ENCODE measurements around the gene MTMR2.
"Not testable (repeated sequence)": the region's sequence is repeated elsewhere in the genome, so short reads cannot be mapped to it uniquely, and the experiment has no call there.

MTMR2 gene

DNA sequence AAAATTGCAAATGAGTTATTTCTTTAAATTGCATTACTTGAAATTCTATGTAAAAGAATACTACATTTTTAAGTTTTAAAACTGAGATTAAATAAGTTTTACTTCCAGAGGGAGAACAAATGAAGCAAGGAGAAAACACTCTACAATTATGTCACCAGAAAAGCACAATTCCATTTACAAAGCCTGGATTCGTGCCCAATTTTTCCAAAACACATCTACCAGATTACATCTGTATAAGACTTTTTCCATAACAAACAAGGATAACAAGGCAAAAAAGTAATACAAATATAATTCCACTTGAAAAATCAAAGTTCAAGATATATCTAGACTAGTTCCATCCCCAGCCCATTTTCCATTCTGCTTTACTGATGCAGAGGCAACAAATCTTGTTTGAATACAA, 40.5 kb downstream of the MTMR2 start:
- no peak for DNase-seq

DNA sequence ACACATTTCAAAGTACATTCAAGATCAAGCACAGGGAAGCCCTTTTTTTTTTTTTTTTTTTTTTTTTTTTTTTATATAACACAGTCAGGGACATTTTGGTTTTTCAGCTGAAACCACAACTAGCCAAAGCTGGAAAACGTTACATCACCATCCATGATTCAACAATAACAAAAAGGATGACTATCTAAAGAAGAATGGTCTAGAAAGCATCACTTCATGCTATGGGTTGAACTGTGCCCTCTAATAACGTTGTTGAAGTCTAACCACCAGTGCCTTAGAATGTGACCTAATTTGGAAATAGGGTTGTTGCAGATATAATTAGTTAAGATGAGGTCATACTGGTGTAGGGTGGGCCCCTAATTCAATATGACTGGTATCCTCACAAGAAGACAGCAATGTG, 46.6 kb downstream of the MTMR2 start:
- DNase-seq: no peak

DNA sequence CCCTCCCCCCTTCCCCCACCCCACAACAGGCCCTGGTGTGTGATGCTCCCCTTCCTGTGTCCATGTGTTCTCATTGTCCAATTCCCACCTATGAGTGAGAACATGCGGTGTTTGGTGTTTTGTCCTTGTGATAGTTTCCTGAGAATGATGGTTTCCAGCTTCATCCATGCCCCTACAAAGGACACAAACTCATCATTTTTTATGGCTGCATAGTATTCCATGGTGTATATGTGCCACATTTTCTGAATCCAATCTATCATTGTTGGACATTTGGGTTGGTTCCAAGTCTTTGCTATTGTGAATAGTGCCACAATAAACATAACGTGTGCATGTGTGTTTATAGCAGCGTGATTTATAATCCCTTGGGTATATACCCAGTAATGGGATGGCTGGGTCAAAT, 53.0 kb downstream of the MTMR2 start:
- DNase-seq: not testable (repeated sequence)

DNA sequence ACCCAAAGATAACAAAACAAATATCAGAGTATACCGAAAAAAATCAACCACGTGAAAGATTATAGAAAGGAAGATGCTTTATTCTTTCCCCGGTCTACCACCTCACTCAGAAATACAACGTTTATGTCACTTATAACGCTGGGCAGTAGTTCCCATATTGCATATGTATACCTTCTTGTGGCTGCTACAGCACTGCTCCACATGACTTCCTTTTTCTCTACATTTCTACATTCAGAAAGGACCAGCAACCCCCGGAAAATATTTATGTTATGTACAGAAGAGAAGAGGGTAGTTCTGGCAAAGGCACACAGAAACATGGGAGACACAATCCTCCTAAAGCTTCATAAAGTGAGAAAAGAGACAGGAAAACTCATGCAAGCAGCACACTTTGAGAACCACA, 56.8 kb downstream of the MTMR2 start:
- DNase-seq: no peak

DNA sequence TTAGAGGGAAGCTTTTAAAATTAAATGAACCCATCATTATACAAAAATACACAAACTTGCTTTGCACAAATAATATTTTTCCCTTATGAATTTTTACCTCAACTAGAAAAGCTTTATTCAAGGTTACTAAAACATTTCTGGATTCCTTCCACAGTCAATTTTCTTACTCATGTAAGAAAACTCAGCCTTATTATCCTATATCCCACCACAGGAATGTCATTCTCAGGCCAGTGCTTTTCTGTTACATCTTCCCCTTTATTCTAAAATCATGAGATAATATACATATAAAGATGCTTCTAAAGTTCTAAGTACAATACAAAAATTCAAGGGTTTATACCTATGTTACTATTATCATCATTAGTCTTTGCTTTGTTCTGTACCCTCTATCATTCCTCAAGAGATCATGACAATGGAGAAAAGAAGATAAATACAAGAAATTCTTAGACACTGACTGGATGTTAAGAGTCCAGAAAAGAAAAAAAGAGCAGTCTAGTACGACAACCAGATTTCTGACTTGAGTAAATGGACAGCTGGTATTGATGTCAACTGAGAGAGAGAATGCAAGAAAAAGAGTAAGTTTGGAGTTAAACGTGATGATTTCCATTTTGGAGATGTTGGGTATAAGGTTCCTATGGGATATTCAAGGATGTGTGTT, 60.3 kb downstream of the MTMR2 start:
- no peak for DNase-seq

DNA sequence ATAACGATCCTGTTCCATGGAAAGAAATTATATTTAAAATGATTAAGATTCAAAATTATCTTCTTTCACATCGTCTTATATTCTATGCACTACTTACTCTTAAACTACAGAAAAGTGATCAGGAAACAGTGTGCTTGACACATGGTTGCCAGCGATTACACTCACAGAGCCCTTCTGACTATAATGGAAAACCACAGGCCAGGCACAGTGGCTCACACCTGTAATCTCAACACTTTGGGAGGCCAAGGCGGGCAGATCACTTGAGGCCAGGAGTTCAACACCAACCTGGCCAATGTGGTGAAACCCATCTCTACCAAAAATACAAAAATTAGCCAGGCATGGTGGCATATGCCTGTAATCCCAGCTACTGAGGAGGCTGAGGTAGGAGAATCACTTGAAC, 63.9 kb downstream of the MTMR2 start:
- not testable (repeated sequence) for DNase-seq

DNA sequence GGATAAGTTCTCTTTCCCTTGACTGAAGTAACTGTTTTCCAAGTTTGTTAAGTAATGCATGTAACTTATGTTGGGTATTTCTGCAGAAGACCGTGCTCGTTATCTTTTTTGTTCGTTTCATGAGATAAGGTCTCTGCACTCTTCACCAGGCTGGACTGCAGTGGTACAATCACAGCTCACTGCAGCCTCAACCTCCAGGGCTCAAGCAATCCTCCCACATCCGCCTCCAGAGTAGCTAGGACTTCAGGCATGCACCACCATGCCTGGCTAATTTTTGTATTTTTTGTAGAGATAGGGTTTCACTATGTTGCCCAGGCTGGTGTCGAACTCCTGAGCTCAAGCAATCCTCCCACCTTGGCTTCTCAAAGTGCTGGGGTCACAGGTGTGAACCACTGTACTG, 69.5 kb downstream of the MTMR2 start:
- DNase-seq: not testable (repeated sequence)

DNA sequence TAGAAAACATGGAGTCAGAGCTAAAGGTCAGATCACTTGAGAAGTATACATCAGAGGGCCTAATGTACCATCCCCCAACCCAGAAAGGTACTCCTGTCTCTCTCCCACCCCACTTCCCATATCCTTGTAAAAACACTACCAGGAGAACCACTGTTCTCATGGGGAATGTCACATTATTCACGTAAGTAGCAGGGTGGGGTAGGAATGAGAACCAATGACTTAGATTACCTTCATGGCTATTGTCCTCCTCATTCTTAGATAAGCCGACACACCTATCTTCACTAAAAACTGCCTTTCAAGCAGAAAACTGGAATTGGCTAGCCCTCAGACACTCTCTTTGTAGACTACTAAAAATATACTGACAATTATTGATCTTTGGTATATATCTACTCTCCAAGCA, 70.0 kb downstream of the MTMR2 start:
- no peak for DNase-seq

DNA sequence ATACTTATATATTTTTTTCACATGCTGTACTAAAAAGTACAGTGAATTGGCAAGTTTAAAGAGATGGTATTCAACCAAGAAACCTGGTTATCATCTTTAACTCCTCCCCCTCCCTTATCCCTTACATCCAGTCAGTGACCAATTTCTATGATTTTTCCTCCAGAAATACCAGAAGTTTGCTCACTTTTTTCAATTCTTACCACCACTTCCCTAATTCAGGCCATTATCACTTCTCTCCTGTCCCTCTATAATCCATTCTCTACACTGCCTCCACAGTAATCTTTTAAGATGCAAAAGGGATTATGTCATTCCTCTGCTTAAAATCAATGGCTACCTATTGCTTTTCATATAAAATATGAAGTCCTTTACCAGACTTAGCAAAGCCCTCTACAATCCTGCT, 70.8 kb downstream of the MTMR2 start:
- DNase-seq: no peak

DNA sequence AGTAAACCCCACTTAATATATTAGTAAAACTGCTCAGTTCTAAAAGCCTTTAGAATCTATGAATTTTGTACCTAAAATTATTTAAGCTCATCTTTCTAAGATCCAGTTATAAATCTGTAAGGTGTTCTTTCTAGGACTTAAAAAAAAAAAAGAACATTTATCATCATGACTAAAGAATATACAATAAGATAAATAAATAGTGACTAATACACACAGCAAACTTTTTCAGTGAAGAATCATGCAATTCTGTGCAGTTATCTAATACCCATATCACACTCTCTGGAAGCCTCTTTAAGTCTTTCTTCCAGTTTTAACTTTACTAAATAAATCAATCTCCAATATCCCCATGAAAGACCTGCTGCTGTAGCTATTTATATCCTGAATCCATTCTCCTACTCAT, 73.8 kb downstream of the MTMR2 start:
- no peak for DNase-seq

DNA sequence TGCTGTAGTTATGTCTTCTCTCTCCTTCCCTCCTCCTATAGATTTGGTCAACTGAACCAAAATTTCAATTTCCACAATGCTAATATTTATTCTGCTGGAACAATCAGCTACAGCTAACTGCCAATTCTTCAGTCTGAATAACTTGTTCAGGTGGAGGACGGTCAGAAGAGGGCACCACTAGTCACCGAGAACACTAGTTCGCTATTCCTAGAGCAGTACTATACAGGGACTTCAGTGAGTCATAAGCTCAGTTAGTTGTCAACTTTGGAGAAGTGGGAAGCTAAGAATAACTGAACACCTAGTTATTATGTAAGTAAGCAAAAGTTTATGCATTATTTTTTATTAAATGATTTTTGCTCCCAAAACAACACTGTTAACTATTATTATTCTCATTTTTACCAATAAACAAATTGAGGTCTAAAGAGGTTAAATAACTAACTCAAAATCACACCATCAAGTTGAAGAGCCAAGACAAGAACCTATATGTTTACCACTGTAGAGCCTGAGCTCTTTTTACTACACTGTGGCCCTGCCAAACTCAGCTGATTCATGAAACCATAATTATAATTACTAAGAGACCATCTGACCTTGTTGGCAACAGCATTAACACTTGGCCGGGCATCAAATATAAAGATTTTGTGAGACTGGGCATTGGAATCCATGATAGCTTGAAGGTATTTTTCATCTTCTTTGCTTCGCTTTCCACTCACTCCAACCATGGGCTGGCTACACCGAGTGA, 74.7 kb downstream of the MTMR2 start:
- DNase-seq: peak; percentile 23 to 35

DNA sequence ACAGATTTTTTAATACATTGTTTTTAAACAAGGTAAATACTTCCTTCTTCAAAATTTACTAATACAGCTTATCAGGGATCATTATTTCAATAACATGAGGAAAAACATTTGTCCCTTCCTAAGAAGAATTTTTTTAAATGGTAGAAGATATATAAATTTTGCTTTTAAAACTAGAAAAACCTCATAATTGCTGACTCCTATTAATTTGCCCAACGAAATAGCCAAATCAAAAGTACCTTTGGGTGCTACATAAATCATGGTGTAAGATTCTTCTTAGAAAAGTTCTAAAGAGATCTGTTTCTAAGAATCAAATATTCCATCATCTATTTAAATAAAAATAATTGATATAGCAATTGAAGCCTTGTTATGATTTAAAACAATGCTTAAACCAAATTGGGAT, 78.7 kb downstream of the MTMR2 start:
- DNase-seq: no peak

DNA sequence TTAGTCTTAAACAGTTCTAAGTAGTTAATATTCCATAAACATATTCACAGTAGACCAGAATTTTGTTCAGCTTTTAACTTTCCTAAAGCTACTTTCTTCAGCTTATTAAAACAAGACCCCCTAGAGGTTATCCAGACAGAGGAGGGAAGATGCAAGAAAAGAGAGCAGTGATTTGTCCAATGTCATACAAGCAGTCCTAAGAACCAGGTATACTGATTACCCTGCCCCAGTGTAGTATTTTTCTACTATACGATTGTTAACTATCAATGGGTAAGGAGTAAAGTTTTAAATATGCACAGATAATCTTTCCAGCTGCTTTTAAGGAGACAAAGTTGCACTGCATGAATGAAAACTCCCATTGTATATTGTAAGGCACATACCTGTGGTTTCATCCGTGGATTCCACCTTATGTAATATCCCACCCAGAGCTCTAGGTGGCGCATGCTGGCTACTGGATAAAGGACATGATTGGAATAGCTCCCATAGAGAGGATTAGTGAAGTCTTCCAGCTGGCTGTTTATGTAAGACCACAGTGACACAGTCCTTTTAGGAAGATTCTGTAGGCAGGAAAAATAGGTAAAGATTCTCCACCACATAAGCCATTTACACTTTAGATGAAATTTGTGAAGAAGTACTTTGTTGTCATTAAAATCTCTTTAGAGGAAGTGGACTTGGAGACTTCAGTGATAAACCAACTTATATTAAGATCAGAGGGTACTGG, 88.0 kb downstream of the MTMR2 start:
- peak; percentile 51 to 66 for DNase-seq

DNA sequence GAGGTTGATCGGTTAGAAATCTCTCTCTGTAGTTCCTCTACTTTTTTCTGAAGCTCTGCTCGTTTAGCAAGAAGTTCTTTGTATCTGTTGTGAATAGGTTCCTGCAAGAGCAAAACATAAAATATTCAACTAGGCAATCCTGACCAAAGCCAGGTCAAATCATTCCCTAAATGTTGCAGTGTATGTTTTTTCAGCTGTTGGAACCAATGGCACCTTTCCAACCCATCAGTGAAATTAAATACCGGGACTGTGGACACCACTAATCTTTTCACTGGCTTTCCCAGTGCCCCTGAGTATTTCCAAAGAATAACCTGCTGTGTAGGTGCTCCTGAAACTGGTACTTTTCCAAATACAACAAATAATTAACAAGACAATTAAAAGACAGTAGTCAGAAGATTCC, 88.6 kb downstream of the MTMR2 start:
- no peak for DNase-seq

DNA sequence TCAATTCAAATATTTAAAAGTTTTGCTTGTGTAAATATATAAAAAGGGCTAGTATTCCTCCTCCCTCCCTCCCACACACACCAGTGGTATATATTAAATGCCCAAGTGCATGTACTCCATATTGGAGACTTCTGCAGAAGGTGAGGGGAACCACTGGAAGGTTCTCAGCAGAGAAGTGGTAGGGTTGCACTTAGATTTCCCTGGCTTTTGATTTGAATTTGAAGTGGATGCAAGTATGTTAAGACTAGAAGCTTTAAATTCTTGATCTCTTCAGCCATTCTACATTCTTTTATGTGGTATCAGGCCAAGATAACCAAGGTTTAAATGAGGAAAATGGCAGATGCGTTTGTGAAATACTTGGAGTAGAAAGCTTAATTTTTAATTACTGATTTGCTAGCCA, 90.5 kb downstream of the MTMR2 start:
- DNase-seq: no peak

DNA sequence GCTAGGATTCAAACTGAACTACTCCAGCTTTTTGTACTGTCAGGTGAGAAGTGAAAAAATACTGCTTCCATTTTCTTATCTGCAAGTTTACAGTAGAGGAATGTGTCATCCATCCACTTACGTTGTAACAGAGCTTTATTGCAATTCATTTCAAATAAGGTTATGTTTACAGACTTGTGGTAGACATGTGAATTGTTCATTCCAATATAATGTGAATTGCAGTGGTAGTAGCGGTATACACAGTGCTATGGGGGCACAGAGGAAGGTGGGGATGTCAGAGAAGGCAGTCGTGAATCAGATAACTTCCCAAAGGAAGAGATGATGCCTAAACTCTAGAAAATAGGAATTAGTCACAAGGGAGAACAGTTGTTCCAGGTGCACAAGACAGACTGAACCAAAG, 91.1 kb downstream of the MTMR2 start:
- no peak for DNase-seq

DNA sequence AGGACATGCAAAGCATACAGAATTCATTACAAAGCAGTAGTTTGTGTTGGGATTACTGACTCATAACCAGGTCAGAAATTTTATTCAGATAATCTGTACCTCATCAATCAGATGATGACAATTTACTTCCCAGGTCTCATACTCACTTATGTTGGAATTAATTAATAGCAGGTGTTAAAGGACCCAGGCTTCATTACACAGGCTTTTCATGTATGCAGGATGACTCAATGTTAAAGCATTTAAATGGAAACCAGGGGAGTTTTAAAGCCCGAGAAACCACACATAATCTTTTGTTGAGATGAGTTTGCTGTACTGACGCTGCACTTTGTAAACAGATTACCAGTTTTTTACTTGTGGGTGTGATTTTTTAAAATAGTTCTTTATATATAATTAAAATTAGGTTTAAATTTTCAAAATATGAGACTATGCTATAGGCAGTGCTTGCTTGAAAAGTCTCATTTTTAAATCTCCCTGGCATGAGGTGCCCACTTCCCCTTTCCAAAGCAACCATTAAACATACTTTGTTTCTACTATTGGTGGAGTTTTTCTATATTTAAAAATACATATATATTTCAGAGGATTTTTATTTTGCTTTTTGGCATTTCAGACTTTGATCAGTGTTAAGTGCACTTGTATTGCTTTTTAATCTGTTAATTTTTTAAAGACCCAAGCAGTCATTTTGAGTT, 92.6 kb downstream of the MTMR2 start:
- no peak for DNase-seq

DNA sequence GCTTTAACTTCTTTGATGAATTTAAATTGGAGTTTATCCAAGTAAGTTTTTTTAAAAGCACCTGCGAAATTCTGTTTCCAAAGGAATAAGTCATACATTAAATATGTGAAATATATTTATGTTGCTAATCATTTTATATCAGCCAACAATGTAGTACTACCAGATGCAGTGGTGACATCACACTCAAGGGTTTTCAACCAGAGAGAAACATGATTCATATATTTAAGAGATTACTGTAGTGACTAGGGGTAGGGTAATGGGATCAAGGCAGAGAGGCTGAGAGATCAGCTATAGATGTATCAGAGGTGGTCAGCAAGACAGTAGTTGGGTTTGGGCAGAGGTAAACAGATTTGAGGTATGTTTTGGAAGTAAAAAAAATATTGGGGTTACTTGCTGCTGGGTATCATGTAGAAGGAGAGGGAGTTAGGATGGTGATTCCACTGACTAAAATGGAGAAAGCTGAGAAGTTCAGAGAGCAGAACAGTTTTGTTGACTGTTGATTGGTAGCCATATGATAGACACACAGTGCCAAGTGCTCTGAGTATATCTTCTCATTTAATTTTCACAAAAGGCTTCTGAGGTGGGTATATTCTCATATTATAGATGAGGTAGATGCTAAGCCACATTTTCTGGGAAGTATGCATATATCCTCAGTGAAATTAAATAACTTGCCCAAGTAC, 94.2 kb downstream of the MTMR2 start:
- no peak for DNase-seq

DNA sequence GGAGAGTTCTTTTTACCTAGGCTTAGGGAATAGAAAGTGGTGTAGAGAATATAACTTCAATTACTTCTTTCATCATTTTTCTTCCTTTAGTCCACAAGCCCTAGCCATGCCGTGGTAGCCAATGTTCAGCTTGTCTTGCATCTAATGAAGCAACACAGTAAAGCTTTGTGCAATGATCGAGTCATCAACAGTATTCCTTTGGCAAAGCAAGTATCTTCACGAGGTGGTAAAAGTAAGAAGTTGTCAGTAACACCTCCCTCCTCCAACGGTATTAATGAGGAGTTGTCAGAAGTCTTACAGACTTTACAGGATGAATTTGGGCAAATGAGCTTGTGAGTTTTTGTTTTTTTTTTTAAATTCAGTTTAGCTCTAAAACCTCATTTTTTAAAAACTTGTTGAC, 96.2 kb downstream of the MTMR2 start:
- no peak for DNase-seq

DNA sequence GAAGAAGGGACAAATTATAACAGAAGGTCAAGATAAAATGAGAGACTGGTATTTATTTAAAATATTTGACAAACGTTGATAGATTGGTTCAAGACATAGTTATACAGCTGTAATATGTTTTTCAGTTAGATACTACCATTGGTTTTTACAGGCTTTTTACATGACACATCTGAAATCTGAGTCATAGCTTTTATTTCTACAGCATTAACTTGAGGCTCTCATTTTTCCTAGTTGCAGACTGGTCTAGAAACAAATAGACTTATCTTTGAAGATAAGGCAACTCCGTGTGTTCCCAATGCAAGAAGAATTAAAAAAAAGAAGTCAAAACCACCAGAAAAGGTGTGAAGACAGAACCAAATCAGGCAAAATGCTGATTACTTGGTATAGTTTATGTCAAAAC, 102.3 kb downstream of the MTMR2 start:
- no peak for DNase-seq

DNA sequence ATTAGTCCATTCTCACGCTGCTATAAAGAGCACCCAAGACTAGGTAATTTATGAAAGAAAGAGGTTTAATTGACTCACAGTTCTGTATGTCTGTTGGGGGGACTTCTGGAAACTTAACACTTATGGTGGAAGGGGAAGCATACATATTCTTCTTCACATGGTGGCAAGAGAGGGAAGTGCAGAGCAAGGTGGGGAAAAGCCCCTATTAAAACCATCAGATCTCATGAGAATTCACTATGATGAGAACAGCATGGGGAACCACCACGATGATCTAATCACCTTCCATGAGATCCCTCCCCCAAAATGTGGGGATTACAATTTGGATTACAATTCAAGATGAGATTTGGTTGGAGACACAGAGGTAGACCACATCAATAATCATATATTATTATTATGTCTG, 107.9 kb downstream of the MTMR2 start:
- no peak for DNase-seq

DNA sequence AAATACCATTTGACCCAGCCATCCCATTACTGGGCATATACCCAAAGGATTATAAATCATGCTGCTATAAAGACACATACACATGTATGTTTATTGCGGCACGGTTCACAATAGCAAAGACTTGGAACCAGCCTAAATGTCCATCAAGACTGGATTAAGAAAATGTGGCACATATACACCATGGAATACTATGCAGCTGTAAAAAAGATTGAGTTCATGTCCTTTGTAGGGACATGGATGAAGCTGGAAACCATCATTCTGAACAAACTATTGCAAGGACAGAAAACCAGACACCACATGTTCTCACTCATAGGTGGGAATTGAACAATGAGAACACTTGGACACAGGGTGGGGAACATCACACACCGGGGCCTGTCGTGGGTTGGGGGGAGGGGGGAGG, 112.9 kb downstream of the MTMR2 start:
- not testable (repeated sequence) for DNase-seq

DNA sequence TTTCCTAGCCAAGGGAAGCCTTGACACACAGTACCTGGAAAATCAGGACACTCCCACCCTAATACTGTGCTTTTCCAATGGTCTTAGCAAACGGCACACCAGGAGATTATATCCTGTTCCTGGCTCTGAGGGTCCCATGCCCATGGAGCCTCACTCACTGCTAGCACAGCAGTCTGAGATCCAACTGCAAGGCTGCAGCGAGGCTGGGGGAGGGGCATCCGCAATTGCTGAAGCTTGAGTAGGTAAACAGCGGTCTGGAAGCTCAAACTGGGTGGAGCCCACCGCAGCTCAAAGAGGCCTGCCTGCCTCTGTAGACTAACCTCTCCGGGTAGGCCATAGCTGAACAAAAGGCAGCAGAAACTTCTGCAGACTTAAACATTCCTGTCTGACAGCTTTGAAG, 117.4 kb downstream of the MTMR2 start:
- DNase-seq: not testable (repeated sequence)
